GM19025 (cell line): ENCODE data around the gene SPATA13.
"Not testable (repeated sequence)": the region's sequence is repeated elsewhere in the genome, so short reads cannot be mapped to it uniquely, and the experiment has no call there.

ENCODE experiments used
- ATAC-seq: cut with Tn5 transposase; IDR thresholded peaks from one replicate; pipeline ENCODE4 v1.9.1; 2021; ENCODE audit warnings: mild to moderate bottlenecking, low read depth, moderate library complexity; ENCODE audit not compliant: unreplicated experiment

SPATA13 gene

DNA sequence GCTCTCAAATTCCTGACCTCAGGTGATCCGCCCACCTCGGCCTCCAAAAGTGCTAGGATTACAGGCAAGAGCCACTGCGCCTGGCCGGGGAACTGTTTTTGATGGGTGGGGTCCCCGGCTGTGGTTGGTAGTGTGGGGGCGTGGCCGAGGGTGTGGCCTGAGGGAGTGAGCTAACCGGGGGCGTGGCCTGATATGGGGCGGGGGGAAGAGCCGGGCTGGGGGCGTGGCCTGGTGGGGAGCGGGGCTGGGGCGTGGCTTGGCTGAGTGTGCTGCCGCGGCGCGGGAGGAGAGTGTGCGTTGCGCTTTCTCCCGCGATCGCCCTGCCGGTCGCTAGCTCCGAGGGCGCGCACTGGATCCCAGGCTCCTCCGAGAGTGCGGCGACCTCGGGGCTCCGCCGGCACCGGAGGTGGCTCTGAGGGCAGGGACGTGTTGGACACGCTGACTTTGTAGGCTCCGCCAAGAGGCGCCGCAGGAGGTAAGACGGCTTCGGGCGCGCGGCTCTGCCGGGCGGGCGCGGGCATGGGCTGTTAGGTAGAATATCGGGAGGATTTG, at the start of gene SPATA13:
Gene SPATA13, plus strand, starts transcription at position 263 of the 552 bp plus-strand sequence. CDS start 62,210 bp downstream, outside the sequence.
- peak; percentile 81 for ATAC-seq

- no peak for ATAC-seq
Observed at GRCh38 chr13:24112791-24113190, 47.7 kb upstream of the SPATA13 start.

DNA sequence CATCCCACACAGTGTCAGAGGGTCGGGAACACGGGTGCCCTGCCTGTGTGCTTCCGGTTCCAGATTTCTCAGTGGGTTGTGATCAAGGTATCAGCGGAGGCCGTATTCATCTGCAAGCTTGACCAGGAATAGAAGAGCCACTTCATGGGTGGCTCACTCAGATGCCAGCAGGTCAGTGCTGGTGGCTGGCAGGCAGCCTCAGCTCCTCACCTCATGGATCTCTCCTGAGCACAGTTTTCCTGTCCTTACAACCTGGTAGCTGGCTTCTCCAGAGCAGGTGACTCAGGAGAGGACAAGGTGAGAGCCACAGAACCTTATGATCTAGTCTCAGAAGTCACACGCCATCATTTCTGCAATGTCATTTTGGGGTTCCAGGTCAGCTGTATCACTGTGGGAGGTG, 44.8 kb upstream of the SPATA13 start:
- ATAC-seq, result no peak

DNA sequence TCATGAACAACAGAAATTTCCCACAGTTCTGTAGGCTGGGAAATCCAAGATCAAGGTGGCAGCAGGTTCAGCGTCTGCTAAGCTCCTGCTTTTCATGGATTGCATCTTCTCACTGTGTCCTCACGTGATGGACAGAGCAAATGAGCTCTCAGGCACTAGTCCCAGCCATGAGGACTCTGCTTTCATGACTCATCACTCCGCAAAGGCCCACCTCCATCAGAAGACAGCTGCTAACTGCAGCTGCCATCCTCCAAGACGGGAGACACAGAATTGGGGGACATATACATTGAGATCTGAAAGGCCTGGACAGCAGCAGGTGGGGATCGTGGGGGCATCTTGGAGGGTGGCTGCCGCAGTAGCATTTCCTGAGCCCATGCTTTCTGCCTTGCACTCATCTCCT, 44.4 kb upstream of the SPATA13 start:
- no peak for ATAC-seq

DNA sequence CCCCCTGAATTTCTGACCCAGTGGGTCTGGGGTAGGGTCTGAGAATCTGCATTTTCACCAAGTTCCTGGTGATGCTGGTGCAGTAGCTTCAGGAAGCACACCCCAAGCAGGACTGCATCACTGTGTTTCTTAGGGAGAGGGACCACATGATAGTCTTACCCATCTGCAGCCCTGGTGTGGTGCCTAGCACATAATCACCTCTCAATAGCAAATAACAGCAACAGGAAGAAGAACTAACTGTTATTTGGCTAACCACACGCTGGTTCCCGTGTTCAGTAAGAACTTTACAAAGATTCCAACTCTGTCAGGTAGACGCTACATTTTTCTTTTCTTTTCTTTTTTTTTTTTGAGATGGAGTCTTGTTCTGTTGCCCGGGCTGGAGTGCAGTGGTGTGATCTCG, 41.9 kb upstream of the SPATA13 start:
- ATAC-seq, result no peak

GRCh38 chr13:24119626-24120508, 40.7 kb upstream of the SPATA13 start:
- ATAC-seq, result no peak

DNA sequence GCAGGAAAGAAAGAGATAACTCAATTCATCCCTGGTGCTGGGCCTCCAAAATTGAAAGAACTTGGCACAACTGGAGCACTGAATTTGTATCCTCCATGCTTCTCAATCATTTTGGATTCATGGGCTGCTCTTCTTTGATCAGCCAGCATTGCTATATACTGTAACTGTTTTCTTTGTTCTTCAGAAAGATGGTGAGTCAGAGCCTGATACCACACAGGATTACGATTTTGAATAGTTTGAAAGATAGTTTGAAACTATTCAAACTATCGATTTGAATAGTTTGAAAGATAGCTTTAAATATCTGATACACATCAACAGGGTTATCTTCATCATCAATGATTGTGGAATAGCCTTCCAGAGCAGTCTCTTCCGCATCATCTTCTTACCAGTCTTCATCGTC, 38.5 kb upstream of the SPATA13 start:
- ATAC-seq, result not testable (repeated sequence)

DNA sequence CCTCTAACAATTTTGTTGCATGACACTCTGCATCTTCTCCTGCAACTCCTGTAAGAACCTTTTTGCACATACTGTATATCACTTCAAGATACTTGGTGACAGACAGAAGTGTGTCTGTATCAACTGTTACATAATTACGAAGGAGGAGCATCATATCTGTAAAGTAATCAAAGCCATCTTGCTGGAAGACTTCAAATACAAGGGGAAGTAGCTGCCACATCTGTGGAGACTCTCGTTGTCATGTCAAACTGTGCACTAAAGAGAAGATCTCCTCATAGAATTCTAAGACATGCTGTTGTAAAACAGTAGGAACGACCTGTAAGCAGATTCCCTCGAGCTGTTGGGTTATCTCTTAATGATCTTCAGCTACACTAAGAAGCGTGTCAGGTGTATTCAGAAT, 38.0 kb upstream of the SPATA13 start:
- ATAC-seq, result no peak

- no peak for ATAC-seq
Observed at GRCh38 chr13:24123761-24124160, 36.8 kb upstream of the SPATA13 start.

DNA sequence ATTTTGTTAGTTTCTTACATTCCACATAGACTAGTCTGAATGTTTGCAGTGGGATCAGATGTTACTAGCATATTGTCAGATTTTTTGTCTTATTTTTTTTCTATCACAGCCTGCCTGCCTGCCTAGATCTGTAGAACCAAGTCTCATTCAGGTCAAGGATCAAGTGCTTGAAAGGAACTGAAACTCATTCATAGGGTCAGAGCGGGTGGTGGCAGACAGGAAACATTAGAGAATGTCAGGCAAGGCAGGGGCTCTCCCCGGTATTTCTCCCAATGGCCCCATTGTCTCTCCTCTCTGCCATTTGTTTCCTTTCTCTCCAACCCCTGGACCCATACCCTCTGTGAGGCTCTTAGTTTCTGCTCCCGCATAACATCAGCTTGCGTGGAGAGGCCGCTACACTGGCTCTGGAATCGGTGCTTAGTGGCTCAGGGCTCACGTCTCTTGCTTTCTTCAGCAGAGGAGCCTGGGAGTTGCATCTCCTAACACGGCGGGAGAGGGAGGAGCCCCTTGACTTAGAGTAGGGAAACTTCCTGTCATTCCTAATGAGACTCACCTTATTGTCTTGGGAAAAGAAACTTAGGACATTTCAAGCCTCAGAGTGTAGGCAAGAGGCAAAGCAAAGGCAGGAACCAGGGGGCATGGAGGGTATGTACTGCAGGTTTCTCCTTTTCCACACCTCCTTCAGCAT, 35.6 kb upstream of the SPATA13 start:
- ATAC-seq, result peak; percentile 78

- peak; percentile 80 for ATAC-seq
Observed at GRCh38 chr13:24127116-24127631, 33.3 kb upstream of the SPATA13 start.

DNA sequence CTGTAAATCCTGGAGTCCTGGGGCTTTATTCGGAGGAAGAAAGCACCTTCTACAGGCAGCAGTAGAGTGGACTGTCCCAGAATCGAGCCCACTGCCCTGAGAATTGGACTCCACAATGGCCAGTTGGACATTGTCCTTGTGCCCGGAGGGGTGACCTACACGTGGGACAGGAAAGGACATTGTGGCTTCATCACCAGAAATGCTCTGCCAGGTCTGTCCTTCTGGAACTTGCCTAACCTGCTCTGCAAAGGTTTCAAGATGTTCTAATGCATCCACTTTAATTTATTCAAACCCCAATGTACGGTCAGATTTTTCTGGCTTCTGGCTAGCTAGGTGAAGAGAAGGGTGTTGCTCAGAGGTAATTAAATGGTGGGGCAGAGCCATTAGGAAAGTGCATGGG, 32.4 kb upstream of the SPATA13 start:
- no peak for ATAC-seq

DNA sequence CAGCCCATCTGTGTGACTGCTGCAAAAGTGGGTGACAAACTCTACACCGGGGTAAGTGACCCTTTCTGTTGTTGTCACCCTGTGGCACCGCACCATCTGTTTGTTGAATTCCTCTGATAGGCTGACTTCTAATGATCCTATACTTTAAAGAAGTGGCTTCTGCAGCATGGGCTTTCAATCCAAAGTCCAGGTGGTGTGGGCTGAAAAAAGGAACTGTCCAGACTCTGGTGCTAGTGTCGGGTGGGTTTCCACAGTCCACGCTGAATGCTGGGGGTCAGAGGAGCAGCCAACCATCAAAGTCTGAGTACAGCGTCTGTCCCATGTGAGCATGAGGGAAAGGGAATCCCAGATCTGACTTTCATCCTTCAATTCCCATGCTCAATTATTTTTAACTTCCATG, 31.6 kb upstream of the SPATA13 start:
- no peak for ATAC-seq

GRCh38 chr13:24129914-24130774, 30.4 kb upstream of the SPATA13 start:
- ATAC-seq, result no peak

DNA sequence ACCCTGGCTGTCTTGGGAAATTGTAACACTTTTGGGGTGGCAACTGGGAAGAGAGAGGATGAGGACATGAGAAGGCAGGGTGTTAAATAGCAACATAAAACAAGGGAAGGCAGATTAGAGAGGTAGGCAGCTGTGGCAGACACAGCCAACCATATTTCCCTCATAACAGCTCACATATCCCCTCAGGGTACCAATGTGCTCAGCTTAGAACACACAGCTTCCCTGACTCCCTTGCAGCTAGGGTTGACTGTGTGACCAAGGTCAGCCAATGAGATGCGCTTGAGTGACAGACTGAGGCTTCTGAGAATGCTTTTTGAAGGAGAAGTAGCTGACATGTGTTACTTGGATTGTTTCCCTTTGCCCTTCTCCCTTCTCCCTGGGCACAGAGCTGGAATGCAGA, 28.8 kb upstream of the SPATA13 start:
- no peak for ATAC-seq

- ATAC-seq, result no peak
Observed at GRCh38 chr13:24133021-24133795, 27.3 kb upstream of the SPATA13 start.

- ATAC-seq, result no peak
Observed at GRCh38 chr13:24134231-24134630, 26.3 kb upstream of the SPATA13 start.

GRCh38 chr13:24134757-24135156, 25.8 kb upstream of the SPATA13 start:
- ATAC-seq, result no peak

- ATAC-seq, result no peak
Observed at GRCh38 chr13:24135674-24136300, 24.7 kb upstream of the SPATA13 start.
